ENCODE data around the gene PTPN14. TPM values are rescaled to one million over a fixed set of nuclear protein-coding genes. Genes with fewer than 3 reads are reported as not detected.

PTPN14 gene
- polyA plus RNA-seq, 1 experiment: 34.2 TPM

GRCh38 chr1:214362188-214362882 lies 189.1 kb downstream of the PTPN14 start:
- Histone ChIP-seq H3K4me3 (ENCODE audit: low read depth, low read length) (no peak overlapping the region), H3K27me3 (ENCODE audit: control insufficient read depth, insufficient read depth, low read length) (no peaks in the 10 kb centered on the region), H3K9me3 (ENCODE audit: control insufficient read depth, insufficient read depth, low read length) (no peaks in the 10 kb centered on the region), H3K27ac (ENCODE audit: low read depth, low read length) (no peak overlapping the region)
- ChIA-PET POLR2A (no interaction called here), CTCF (interaction anchor here (3.6 kb wide), 1 partner anchor 30 kb away, joined by 13 read pairs; no protein-coding TSS in a partner anchor)
- TF ChIP-seq CTCF (IDR thresholded peaks at IDR 0.05; ENCODE audit: low read depth, low read length): no peak
- DNase-seq (ENCODE audit: low read depth, low spot score): no peak

- no peak overlapping the region for H3K27ac ChIP-seq (ENCODE audit: low read depth, low read length)
- POLR2A ChIA-PET: no interaction called here
- H3K9me3 ChIP-seq (ENCODE audit: control insufficient read depth, insufficient read depth, low read length): no peaks in the 10 kb centered on the region
- no peak for DNase-seq (ENCODE audit: low read depth, low spot score)
- no peaks in the 10 kb centered on the region for H3K27me3 ChIP-seq (ENCODE audit: control insufficient read depth, insufficient read depth, low read length)
- no peak overlapping the region for H3K4me3 ChIP-seq (ENCODE audit: low read depth, low read length)
- no peak for TF ChIP-seq CTCF (IDR thresholded peaks at IDR 0.05; ENCODE audit: low read depth, low read length)
- CTCF ChIA-PET: interaction anchor here (1.0 to 3.6 kb wide), 2 partner anchors 29 to 101 kb away, joined by 5 to 13 read pairs; no protein-coding TSS in a partner anchor
Measured at GRCh38 chr1:214361636-214362035, 189.8 kb downstream of the PTPN14 start.

- CTCF ChIA-PET: interaction anchor here (0.9 to 3.6 kb wide), 4 partner anchors 28 to 1167 kb away, joined by 3 to 13 read pairs (median 4); no protein-coding TSS in a partner anchor
- POLR2A ChIA-PET: no interaction called here
- no peaks in the 10 kb centered on the region for H3K27me3 ChIP-seq (ENCODE audit: control insufficient read depth, insufficient read depth, low read length)
- H3K27ac ChIP-seq (ENCODE audit: low read depth, low read length): no peak overlapping the region
- no peak overlapping the region for H3K4me3 ChIP-seq (ENCODE audit: low read depth, low read length)
- DNase-seq (ENCODE audit: low read depth, low spot score): no peak
- TF ChIP-seq CTCF (IDR thresholded peaks at IDR 0.05; ENCODE audit: low read depth, low read length): no peak
- no peaks in the 10 kb centered on the region for H3K9me3 ChIP-seq (ENCODE audit: control insufficient read depth, insufficient read depth, low read length)
Measured at GRCh38 chr1:214360525-214361164, 190.8 kb downstream of the PTPN14 start.

- CTCF ChIA-PET: interaction anchor here (0.6 to 3.6 kb wide), 4 partner anchors 28 to 1167 kb away, joined by 3 to 13 read pairs (median 3); no protein-coding TSS in a partner anchor
Measured at GRCh38 chr1:214360116-214360515, 191.3 kb downstream of the PTPN14 start.

More at GRCh38 chr1:214360116-214360515, 191.3 kb downstream of the PTPN14 start:
- TF ChIP-seq CTCF (IDR thresholded peaks at IDR 0.05; ENCODE audit: low read depth, low read length): no peak
- H3K27ac ChIP-seq (ENCODE audit: low read depth, low read length): no peak overlapping the region
- DNase-seq (ENCODE audit: low read depth, low spot score): no peak
- no peaks in the 10 kb centered on the region for H3K27me3 ChIP-seq (ENCODE audit: control insufficient read depth, insufficient read depth, low read length)
- no peak overlapping the region for H3K4me3 ChIP-seq (ENCODE audit: low read depth, low read length)
- POLR2A ChIA-PET: no interaction called here
- H3K9me3 ChIP-seq (ENCODE audit: control insufficient read depth, insufficient read depth, low read length): no peaks in the 10 kb centered on the region

Data from AG04450 (cell line).